Endothelial cell of umbilical vein (primary cell): Measurements from ENCODE around the gene CDR2. TPM values are rescaled to one million over a fixed set of nuclear protein-coding genes. Genes with fewer than 3 reads are reported as not detected.

Experiments
- BruUV-seq: library from RNA; stranded (reverse); fragments of 400-500 nt; replicated peaks from 2 replicates; lab custom pipeline; 2021; lab: Mats Ljungman, UMichigan
- CTCF ChIA-PET: fragments of 300-600, 350-600 bp; sonication (Branson Sonifier 250); formaldehyde crosslinking; loops from one replicate; lab custom pipeline; 2021; ENCODE audit warnings: antibody characterized with exemption, inconsistent platforms; lab: Charles Lee
- POLR2A ChIA-PET: fragments of 300-600, 350-600 bp; sonication (Branson Sonifier 250); formaldehyde crosslinking; loops from one replicate; lab custom pipeline; 2021; ENCODE audit warnings: antibody characterized with exemption, inconsistent platforms; lab: Charles Lee
- DNase-seq: peaks from one replicate; pipeline ENCODE4 v3.0.0-alpha.2; 2011; ENCODE audit warnings: low read depth, low spot score
- FAIRE-seq: peaks from 2 replicates; lab custom pipeline; 2011; peaks lifted over from hg19 to GRCh38; lab: Jason Lieb, UNC
- H2AFZ ChIP-seq: 2 replicates; pipeline ENCODE4 v1.6.0; 2012; ENCODE audit warnings: low read depth, low read length, control low read depth, inconsistent platforms
- H3K27ac ChIP-seq: 2 replicates; pipeline ENCODE4 v1.5.1; 2011; ENCODE audit warnings: low read depth, mild to moderate bottlenecking, control low read depth, low read length, moderate library complexity; ENCODE audit not compliant: insufficient read depth
- H3K27me3 ChIP-seq, 2 experiments: 2 replicates each; pipeline versions ENCODE4 v1.6.0 to v1.6.1; 2011; ENCODE audit warnings: low read length in 2 of 2, mixed read lengths in 1 of 2; ENCODE audit not compliant: control insufficient read depth in 2 of 2, insufficient read depth in 2 of 2
- H3K36me3 ChIP-seq, 2 experiments: 2 replicates in 1 of 2; 3 replicates in 1 of 2; pipeline ENCODE4 v1.5.1; 2011; ENCODE audit warnings: low read length in 2 of 2, mild to moderate bottlenecking in 1 of 2, moderate library complexity in 1 of 2; ENCODE audit not compliant: control insufficient read depth in 2 of 2, insufficient read depth in 2 of 2; ENCODE audit errors: extremely low read depth in 1 of 2
- H3K4me1 ChIP-seq: 3 replicates; pipeline ENCODE4 v1.5.1; 2011; ENCODE audit warnings: mild to moderate bottlenecking, low read length; ENCODE audit not compliant: control insufficient read depth, insufficient read depth; ENCODE audit errors: extremely low read depth
- H3K4me2 ChIP-seq: 2 replicates; pipeline ENCODE4 v1.6.1; 2011; ENCODE audit warnings: low read length, control low read depth, mixed read lengths; ENCODE audit not compliant: insufficient read depth
- H3K4me3 ChIP-seq, 3 experiments: fragments of 200-600 bp in 1 of 3; sonication (generic), shearing (Covaris generic) in 1 of 3; replicated peaks in 1 of 3; 2 replicates each; pipeline ENCODE4 v1.5.1; 2011 to 2016; ENCODE audit warnings: control low read depth in 3 of 3, low read length in 3 of 3, mild to moderate bottlenecking in 2 of 3, inconsistent platforms in 1 of 3, low read depth in 1 of 3, moderate library complexity in 1 of 3; ENCODE audit not compliant: insufficient read depth in 1 of 3
- H3K79me2 ChIP-seq: 2 replicates; pipeline ENCODE4 v1.6.0; 2012; ENCODE audit warnings: low read length, inconsistent platforms; ENCODE audit not compliant: control insufficient read depth, insufficient read depth
- H3K9ac ChIP-seq: replicated peaks from 2 replicates; pipeline ENCODE3; 2011; ENCODE audit warnings: low read length, control low read depth; ENCODE audit not compliant: insufficient read depth; ENCODE audit errors: extremely low read depth
- H3K9me1 ChIP-seq: replicated peaks from 3 replicates; pipeline ENCODE4 v1.6.0; 2011; ENCODE audit warnings: mild to moderate bottlenecking, low read length; ENCODE audit not compliant: control insufficient read depth, insufficient read depth; ENCODE audit errors: extremely low read depth
- H3K9me3 ChIP-seq: replicated peaks from 2 replicates; pipeline ENCODE4 v1.5.1; 2012; ENCODE audit warnings: low read length, inconsistent platforms; ENCODE audit not compliant: control insufficient read depth, insufficient read depth
- H4K20me1 ChIP-seq: replicated peaks from 2 replicates; pipeline ENCODE3; 2011; ENCODE audit warnings: mild to moderate bottlenecking, low read length; ENCODE audit not compliant: control insufficient read depth, insufficient read depth; ENCODE audit errors: extremely low read depth
- EZH2 ChIP-seq: IDR thresholded peaks from 2 replicates; pipeline ENCODE4 v1.6.1; 2012; ENCODE audit warnings: borderline replicate concordance, low read depth, mild to moderate bottlenecking, moderate library complexity, low read length, inconsistent platforms; ENCODE audit not compliant: severe bottlenecking
- FOS ChIP-seq: IDR thresholded peaks from 2 replicates; pipeline ENCODE4 v1.6.1; 2011; ENCODE audit warnings: mild to moderate bottlenecking, low read length, moderate library complexity, borderline replicate concordance; ENCODE audit not compliant: insufficient read depth
- GATA2 ChIP-seq: IDR thresholded peaks from 2 replicates; pipeline ENCODE4 v1.7.0; 2011; ENCODE audit warnings: low read depth, mild to moderate bottlenecking, moderate library complexity, mixed read lengths, low read length; ENCODE audit not compliant: insufficient read length, insufficient read depth
- MAX ChIP-seq: IDR thresholded peaks from 2 replicates; pipeline ENCODE4 v1.6.1; 2011; ENCODE audit not compliant: insufficient read depth, insufficient read length
- MYC ChIP-seq: IDR thresholded peaks from one replicate; pipeline ENCODE4 v1.6.1; 2011; ENCODE audit warnings: mild to moderate bottlenecking, low read depth, low read length
- POLR2A ChIP-seq: IDR thresholded peaks from 2 replicates; pipeline ENCODE4 v1.6.1; 2012; ENCODE audit warnings: low read depth, mild to moderate bottlenecking, control low read depth, low read length
- POLR2AphosphoS5 ChIP-seq: IDR thresholded peaks from 2 replicates; pipeline ENCODE4 v1.6.1; 2012; ENCODE audit warnings: low read depth, mild to moderate bottlenecking, control low read depth, low read length, moderate library complexity; ENCODE audit not compliant: insufficient read depth
- dilution Hi-C: fragments of 300-500 bp; cut with MboI; formaldehyde crosslinking; loops from one replicate; pipeline ENCODE4 v1.15.0; 2019; ENCODE audit warnings: low sequenced_read_pairs; ENCODE audit not compliant: extremely low pct_ligation_motif_present
- intact Hi-C: fragments of 100-400 bp; cut with micrococcal nuclease; formaldehyde crosslinking; loops from one replicate; pipeline ENCODE4 v1.10.0; 2022
- polyA plus RNA-seq, 4 experiments: library from polyadenylated mRNA; depleted of rRNA in 3 of 4; stranded (reverse) in 3 of 4; unstranded in 1 of 4; fragments of >200 nt; gene quantifications; 2 replicates each; pipeline versions ENCODE4 v1.2.1 to v1.2.3, GENCODE V29; 2011 to 2012; ENCODE audit warnings: missing spikeins in 1 of 4
- total RNA-seq: library from RNA; stranded (reverse); gene quantifications from 2 replicates; pipeline ENCODE4 v1.2.3, GENCODE V29; 2021
- TF ChIP-seq, protein P1 (sequence below), 2 donors: IDR thresholded peaks; 1 replicate in 1 of 2; 2 replicates in 1 of 2; pipeline ENCODE4 v1.5.1; 2011; ENCODE audit warnings: low read length in 2 of 2, mild to moderate bottlenecking in 2 of 2, moderate library complexity in 2 of 2, control low read depth in 1 of 2, inconsistent platforms in 1 of 2, low read depth in 1 of 2; ENCODE audit not compliant: insufficient read depth in 1 of 2; ENCODE audit errors: extremely low read depth in 1 of 2

Gene CDR2
- total and polyA plus RNA-seq, 2 donors (not counting 3 experiments of a cell fraction or from before 2014, with no cell fraction given) = 35.3 to 61.9 TPM

DNA sequence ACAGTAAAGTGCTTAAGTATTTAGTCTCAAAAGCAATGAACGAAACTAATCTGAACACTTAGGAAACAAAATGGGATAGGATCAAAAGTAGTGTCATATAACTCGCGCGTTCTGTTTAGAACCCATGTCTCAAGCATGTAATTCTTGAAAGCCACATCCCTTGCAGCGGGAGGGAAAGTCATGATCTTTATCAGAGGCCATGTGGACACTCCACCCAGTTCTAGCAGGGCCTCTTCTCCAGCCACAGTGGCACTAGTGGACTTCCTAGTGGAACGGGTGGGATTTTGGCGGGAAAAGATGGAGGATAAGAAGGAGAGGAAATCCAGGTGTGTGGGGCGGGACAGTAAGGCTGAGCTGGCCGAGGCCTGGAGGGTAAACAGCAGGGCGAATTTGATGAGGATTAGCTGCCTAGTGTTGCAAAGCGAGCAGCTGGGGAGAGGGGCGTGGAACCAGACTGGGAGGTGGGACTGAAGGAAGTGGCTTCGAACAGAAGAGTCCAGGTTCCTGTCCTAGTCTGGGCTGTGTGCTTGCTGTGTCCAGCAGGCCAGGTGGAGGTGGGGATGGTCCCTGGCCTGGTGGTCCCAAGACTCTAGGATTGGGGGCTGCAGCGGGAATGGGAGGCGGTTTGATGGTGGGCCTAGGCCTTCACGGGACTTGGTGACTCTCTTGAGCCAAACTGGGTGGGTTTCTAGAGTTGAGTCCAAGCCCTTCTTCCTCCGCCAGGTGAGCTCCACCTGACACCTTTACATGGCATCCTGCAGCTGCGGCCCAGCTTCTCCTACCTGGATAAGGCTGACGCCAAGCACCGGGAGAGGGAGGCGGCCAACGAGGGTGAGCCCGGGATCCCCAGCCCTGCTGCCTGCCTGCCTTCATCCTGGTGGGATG lies 61.3 kb downstream of the CDR2 start:
- no peaks in the 10 kb centered on the region for H3K79me2 ChIP-seq
- no peak for FAIRE-seq
- CTCF ChIA-PET = interaction anchor here (1.2 to 2.2 kb wide), 3 partner anchors 8 to 13 kb away, joined by 3 to 8 read pairs (median 3); no protein-coding TSS in a partner anchor
- peaks cover 10 to 42% of the 10 kb centered on the region in 2 experiments for H3K36me3 ChIP-seq
- no peak overlapping the region for H3K9ac ChIP-seq
- dilution Hi-C loops (no loop called here), intact Hi-C loops (no loop called here)
- H3K27me3 ChIP-seq = no peaks in the 10 kb centered on the region
- H3K9me1 ChIP-seq = no peaks in the 10 kb centered on the region
- POLR2A ChIA-PET = no interaction called here
- H3K4me3 ChIP-seq = no peak overlapping the region
- no peak overlapping the region for H3K4me2 ChIP-seq
- no peak for DNase-seq
- H3K27ac ChIP-seq = no peak overlapping the region
- no peak overlapping the region for H2AFZ ChIP-seq
- H4K20me1 ChIP-seq = no peaks in the 10 kb centered on the region
- no peaks in the 10 kb centered on the region for H3K9me3 ChIP-seq
- TF ChIP-seq, protein P1, sequence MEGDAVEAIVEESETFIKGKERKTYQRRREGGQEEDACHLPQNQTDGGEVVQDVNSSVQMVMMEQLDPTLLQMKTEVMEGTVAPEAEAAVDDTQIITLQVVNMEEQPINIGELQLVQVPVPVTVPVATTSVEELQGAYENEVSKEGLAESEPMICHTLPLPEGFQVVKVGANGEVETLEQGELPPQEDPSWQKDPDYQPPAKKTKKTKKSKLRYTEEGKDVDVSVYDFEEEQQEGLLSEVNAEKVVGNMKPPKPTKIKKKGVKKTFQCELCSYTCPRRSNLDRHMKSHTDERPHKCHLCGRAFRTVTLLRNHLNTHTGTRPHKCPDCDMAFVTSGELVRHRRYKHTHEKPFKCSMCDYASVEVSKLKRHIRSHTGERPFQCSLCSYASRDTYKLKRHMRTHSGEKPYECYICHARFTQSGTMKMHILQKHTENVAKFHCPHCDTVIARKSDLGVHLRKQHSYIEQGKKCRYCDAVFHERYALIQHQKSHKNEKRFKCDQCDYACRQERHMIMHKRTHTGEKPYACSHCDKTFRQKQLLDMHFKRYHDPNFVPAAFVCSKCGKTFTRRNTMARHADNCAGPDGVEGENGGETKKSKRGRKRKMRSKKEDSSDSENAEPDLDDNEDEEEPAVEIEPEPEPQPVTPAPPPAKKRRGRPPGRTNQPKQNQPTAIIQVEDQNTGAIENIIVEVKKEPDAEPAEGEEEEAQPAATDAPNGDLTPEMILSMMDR (IDR thresholded peaks at IDR 0.05; ENCODE audit: extremely low read depth in 1 of 2, insufficient read depth in 1 of 2, low read depth in 1 of 2, low read length in 2 of 2) = no peak
- no peak for TF ChIP-seq MYC
- no peak for TF ChIP-seq POLR2AphosphoS5
- TF ChIP-seq MAX = no peak
- no peak for TF ChIP-seq GATA2
- TF ChIP-seq FOS = no peak
- TF ChIP-seq EZH2 = no peak
- TF ChIP-seq POLR2A = no peak
- BruUV-seq = no TSS peak
- H3K4me1 ChIP-seq = no peaks in the 10 kb centered on the region
